ENCODE data around the gene MT1E. TPM values are rescaled to one million over a fixed set of nuclear protein-coding genes. Genes with fewer than 3 reads are reported as not detected.

Gene MT1E
- total and polyA plus RNA-seq, 2 of the 8 experiments (the other 6 are each of a cell fraction or from before 2014, with no cell fraction given), result 7.9 to 117 TPM

- Histone ChIP-seq H3K4ac (replicated peaks; ENCODE audit: insufficient read length, low read depth, low read length) (no peak overlapping the region), H3K79me2 (ENCODE audit: control insufficient read depth in 1 of 2, insufficient read depth in 2 of 2, low read length in 2 of 2) (no peaks in the 10 kb centered on the region), H3K4me3 (ENCODE audit: extremely low read depth in 1 of 4, insufficient read depth in 2 of 4, low read depth in 3 of 4, low read length in 4 of 4) (no peak overlapping the region), H3K14ac (ENCODE audit: insufficient read length) (no peak overlapping the region), H2BK20ac (ENCODE audit: low read length) (no peak overlapping the region), H3K4me2 (ENCODE audit: insufficient read depth in 1 of 2, low read depth in 2 of 2, low read length in 2 of 2) (no peak overlapping the region), H2AFZ (ENCODE audit: low read length) (no peak overlapping the region), H3K4me1 (replicated peaks in 1 of 4; ENCODE audit: control insufficient read depth in 3 of 4, insufficient read depth in 4 of 4, low read length in 3 of 4) (peaks cover 0 to 18% (median 13%) of the 10 kb centered on the region in 4 experiments; a peak in 6 of 7 replicates), H3K23ac (ENCODE audit: insufficient read length) (no peak overlapping the region), H4K5ac (ENCODE audit: insufficient read length, low read depth, low read length) (no peak overlapping the region), H2BK12ac (ENCODE audit: low read depth, low read length) (0 out of 2 replicates have a peak overlapping the region, but pooled peaks have one; percentile 44), H3K18ac (ENCODE audit: extremely low read depth, low read length) (no peak overlapping the region), H3K23me2 (ENCODE audit: low read depth, low read length) (peaks cover 9% of the 10 kb centered on the region; the same call in 1 of the 2 replicates), H3K79me1 (ENCODE audit: low read depth, low read length) (no peaks in the 10 kb centered on the region), H2BK120ac (replicated peaks; ENCODE audit: low read depth, low read length) (no peak overlapping the region), H4K8ac (ENCODE audit: extremely low read depth, insufficient read depth, low read length) (no peak overlapping the region; the same call in 1 of the 2 replicates), H3K36me3 (ENCODE audit: control insufficient read depth in 2 of 4, insufficient read depth in 4 of 4, low read length in 3 of 4) (no peaks in the 10 kb centered on the region), H2BK15ac (ENCODE audit: low read length) (no peak overlapping the region), H2BK5ac (ENCODE audit: low read depth, low read length) (no peak overlapping the region), H3K27me3 (replicated peaks in 1 of 4; ENCODE audit: control insufficient read depth in 3 of 4, extremely low read depth in 1 of 4, insufficient read depth in 3 of 4, low read length in 3 of 4) (peaks cover 83 to 96% (median 95%) of the 10 kb centered on the region in 4 experiments), H3K9ac (replicated peaks in 1 of 4; ENCODE audit: extremely low read depth in 1 of 4, low read depth in 3 of 4, low read length in 3 of 4) (no peak overlapping the region), H3K56ac (replicated peaks; ENCODE audit: insufficient read length, low read depth, low read length) (no peak overlapping the region), H2AK5ac (ENCODE audit: low read depth, low read length) (no peak overlapping the region), H4K20me1 (replicated peaks in 1 of 2; ENCODE audit: control insufficient read depth in 1 of 2, insufficient read depth in 2 of 2, low read length in 2 of 2) (peaks cover 6 to 19% of the 10 kb centered on the region in 2 experiments), H3K9me3 (ENCODE audit: insufficient read depth in 2 of 2, low read depth in 1 of 2, low read length in 1 of 2) (no peaks in the 10 kb centered on the region), H4K91ac (replicated peaks; ENCODE audit: insufficient read length, low read length) (no peak overlapping the region), H3K27ac (ENCODE audit: low read depth, low read length) (no peak overlapping the region)
- CTCF ChIA-PET (ENCODE audit: partially characterized antibody), result interaction anchor here (0.7 to 3.2 kb wide), 8 partner anchors 11 to 115 kb away, joined by 3 to 13 read pairs (median 4); partner anchors contain the start of gene MT1G
- POLR2A ChIA-PET (ENCODE audit: partially characterized antibody), result interaction anchor here (0.7 to 1.8 kb wide), 7 partner anchors 9 to 47 kb away, joined by 3 to 6 read pairs (median 3); partner anchors contain the start of genes MT1H and MT2A
- no peak for DNase-seq (ENCODE audit: low read depth in 1 of 2, low spot score in 2 of 2)
- FAIRE-seq, result no peak
- WGBS, 2 experiments (ENCODE audit: extremely low coverage in 1 of 2, insufficient coverage in 1 of 2, insufficient read length in 1 of 2, insufficient replicate concordance in 2 of 2, low coverage in 1 of 2, low lambda C conversion rate in 2 of 2, missing lambda C conversion rate in 1 of 2), result 72% methylated on average over 9 of the region's 9 CpGs; no CpG with 5 or more reads in 1 of the 2 experiments
- TF ChIP-seq ATF3 (IDR thresholded peaks at IDR 0.05; ENCODE audit: insufficient read depth, low read depth, low read length) (no peak), TEAD4 (IDR thresholded peaks at IDR 0.05; ENCODE audit: low read depth, low read length) (no peak), JUND (IDR thresholded peaks at IDR 0.05; ENCODE audit: low read length) (no peak), CHD2 (IDR thresholded peaks at IDR 0.05; ENCODE audit: low read length) (no peak), NRF1 (IDR thresholded peaks at IDR 0.05; ENCODE audit: low read depth, low read length) (no peak), SAP30 (IDR thresholded peaks at IDR 0.05; ENCODE audit: insufficient read depth, insufficient replicate concordance, low read length) (no peak), FOSL1 (IDR thresholded peaks at IDR 0.05; ENCODE audit: insufficient read depth, low read depth, low read length) (no peak), TAF1 (IDR thresholded peaks at IDR 0.05; ENCODE audit: low read depth, low read length) (no peak), CREB1 (IDR thresholded peaks at IDR 0.05) (no peak)
Measured at GRCh38 chr16:56628486-56629350, 3.1 kb downstream of the MT1E start.
